Neural progenitor cell (in vitro differentiated cells): ENCODE data around the gene WBP2. TPM values are rescaled to one million over a fixed set of nuclear protein-coding genes. Genes with fewer than 3 reads are reported as not detected.

Experiments
- DNase-seq: peaks from one replicate; pipeline ENCODE4 v3.0.0-alpha.2; 2016; ENCODE audit warnings: low spot score
- H2AFZ ChIP-seq: fragments of 200-600 bp; sonication (generic); replicated peaks from 2 replicates; pipeline ENCODE4 v1.6.1; 2016; ENCODE audit warnings: antibody characterized with exemption
- H3F3A ChIP-seq: fragments of 200-600 bp; sonication (generic); 2 replicates; pipeline ENCODE4 v1.6.1; 2016; ENCODE audit warnings: antibody characterized with exemption, low read depth
- H3K27ac ChIP-seq: fragments of 200-600 bp; sonication (generic); 2 replicates; pipeline ENCODE4 v1.5.1; 2016; ENCODE audit warnings: mild to moderate bottlenecking
- H3K27me3 ChIP-seq: fragments of 200-600 bp; sonication (generic); 2 replicates; pipeline ENCODE4 v1.6.1; 2016; ENCODE audit warnings: mild to moderate bottlenecking, moderate library complexity
- H3K36me3 ChIP-seq: fragments of 200-600 bp; sonication (generic); 2 replicates; pipeline ENCODE4 v1.5.1; 2016
- H3K4me1 ChIP-seq: fragments of 200-600 bp; sonication (generic); 2 replicates; pipeline ENCODE4 v1.6.1; 2016; ENCODE audit warnings: mixed run types
- H3K4me2 ChIP-seq: fragments of 200-600 bp; sonication (generic); 2 replicates; pipeline ENCODE4 v1.6.1; 2016
- H3K4me3 ChIP-seq: fragments of 200-600 bp; sonication (generic); 2 replicates; pipeline ENCODE4 v1.5.1; 2016
- H3K79me2 ChIP-seq: fragments of 200-600 bp; sonication (generic); 2 replicates; pipeline ENCODE4 v1.6.1; 2016; ENCODE audit warnings: low read depth
- H3K9ac ChIP-seq: fragments of 200-600 bp; sonication (generic); 2 replicates; pipeline ENCODE4 v1.6.1; 2016
- H3K9me3 ChIP-seq: fragments of 200-600 bp; sonication (generic); 2 replicates; pipeline ENCODE4 v1.5.1; 2016; ENCODE audit warnings: low read depth
- H4K20me1 ChIP-seq: fragments of 200-600 bp; sonication (generic); 2 replicates; pipeline ENCODE4 v1.6.1; 2016; ENCODE audit warnings: low read depth
- H3K27ac Mint-ChIP-seq: 3 replicates; pipeline ENCODE4 v1.8.0; 2021; ENCODE audit warnings: mixed read lengths
- H3K27me3 Mint-ChIP-seq: 2 replicates; pipeline ENCODE4 v1.8.0; 2022; ENCODE audit warnings: low read depth, mild to moderate bottlenecking, inconsistent platforms, moderate library complexity, mixed read lengths; ENCODE audit not compliant: insufficient read depth
- H3K36me3 Mint-ChIP-seq: 3 replicates; pipeline ENCODE4 v1.8.0; 2021; ENCODE audit warnings: mixed read lengths
- H3K4me1 Mint-ChIP-seq: 3 replicates; pipeline ENCODE4 v1.8.0; 2021; ENCODE audit warnings: mixed read lengths
- H3K4me3 Mint-ChIP-seq: 3 replicates; pipeline ENCODE4 v1.8.0; 2021; ENCODE audit warnings: mild to moderate bottlenecking, moderate library complexity, mixed read lengths
- H3K9me3 Mint-ChIP-seq: 3 replicates; pipeline ENCODE4 v1.8.0; 2020; ENCODE audit warnings: mixed read lengths
- CTCF ChIP-seq: fragments of 200-600 bp; sonication (generic); IDR thresholded peaks from 2 replicates; pipeline ENCODE4 v1.5.1; 2017; ENCODE audit warnings: antibody characterized with exemption, mild to moderate bottlenecking
- EZH2 ChIP-seq: fragments of 200-600 bp; sonication (generic); IDR thresholded peaks from 2 replicates; pipeline ENCODE4 v1.6.1; 2017; ENCODE audit warnings: antibody characterized with exemption, mild to moderate bottlenecking, moderate library complexity
- EZH2phosphoT487 ChIP-seq: fragments of 200-600 bp; sonication (generic); IDR thresholded peaks from 2 replicates; pipeline ENCODE4 v1.6.1; 2017; ENCODE audit warnings: antibody characterized with exemption
- total RNA-seq: library from RNA; depleted of rRNA; stranded (reverse); fragments of >200 nt; gene quantifications from 2 replicates; pipeline ENCODE4 v1.2.3, GENCODE V29; 2015; ENCODE audit warnings: low replicate concordance

WBP2 gene
- total RNA-seq, 1 donor from 2014 or later, result 20.9 TPM

GRCh38 chr17:75815399-75815798 lies 39.7 kb downstream of the WBP2 start:
- Histone ChIP-seq H3K9me3 (no peaks in the 10 kb centered on the region), H3K27ac (no peak overlapping the region), H2AFZ (no peak overlapping the region), H3K4me1 (no peaks in the 10 kb centered on the region), H3K27me3 (no peaks in the 10 kb centered on the region), H3K9ac (no peak overlapping the region), H3K4me3 (no peak overlapping the region), H3F3A (no peaks in the 10 kb centered on the region), H4K20me1 (peaks cover 6% of the 10 kb centered on the region), H3K4me2 (no peak overlapping the region), H3K79me2 (no peaks in the 10 kb centered on the region), H3K36me3 (no peaks in the 10 kb centered on the region)
- H3K4me1 Mint-ChIP-seq, result no peaks in the 10 kb centered on the region
- H3K27me3 Mint-ChIP-seq, result peaks cover 4% of the 10 kb centered on the region
- H3K36me3 Mint-ChIP-seq, result peaks cover 12% of the 10 kb centered on the region
- no peak overlapping the region for H3K4me3 Mint-ChIP-seq
- no peak overlapping the region for H3K27ac Mint-ChIP-seq
- DNase-seq, result no peak
- no peaks in the 10 kb centered on the region for H3K9me3 Mint-ChIP-seq
- TF ChIP-seq CTCF (no peak), EZH2phosphoT487 (no peak), EZH2 (no peak)

- Mint-ChIP-seq H3K27ac (no peak overlapping the region), H3K9me3 (no peaks in the 10 kb centered on the region), H3K4me1 (no peaks in the 10 kb centered on the region), H3K27me3 (peaks cover 4% of the 10 kb centered on the region), H3K36me3 (peaks cover 12% of the 10 kb centered on the region), H3K4me3 (no peak overlapping the region)
- Histone ChIP-seq H3K9ac (no peak overlapping the region), H4K20me1 (peaks cover 10% of the 10 kb centered on the region), H3K4me1 (no peaks in the 10 kb centered on the region), H3K27me3 (no peaks in the 10 kb centered on the region), H3K4me2 (no peak overlapping the region), H3K36me3 (no peaks in the 10 kb centered on the region), H2AFZ (no peak overlapping the region), H3F3A (no peaks in the 10 kb centered on the region), H3K4me3 (no peak overlapping the region), H3K79me2 (no peaks in the 10 kb centered on the region), H3K27ac (no peak overlapping the region), H3K9me3 (no peaks in the 10 kb centered on the region)
- TF ChIP-seq CTCF (no peak), EZH2phosphoT487 (no peak), EZH2 (no peak)
- DNase-seq, result no peak
These were observed 40.2 kb downstream of the WBP2 start for GRCh38 chr17:75814900-75815373.

GRCh38 chr17:75814021-75814395 lies 41.1 kb downstream of the WBP2 start:
- H3K36me3 ChIP-seq, result no peaks in the 10 kb centered on the region

More at GRCh38 chr17:75814021-75814395, 41.1 kb downstream of the WBP2 start:
- Mint-ChIP-seq H3K4me1 (no peaks in the 10 kb centered on the region), H3K9me3 (no peaks in the 10 kb centered on the region), H3K36me3 (peaks cover 10% of the 10 kb centered on the region), H3K27ac (no peak overlapping the region), H3K4me3 (no peak overlapping the region), H3K27me3 (peaks cover 2% of the 10 kb centered on the region)
- H2AFZ ChIP-seq, result no peak overlapping the region
- TF ChIP-seq CTCF (no peak), EZH2phosphoT487 (no peak), EZH2 (no peak)
- peaks cover 14% of the 10 kb centered on the region for H4K20me1 ChIP-seq
- no peak overlapping the region for H3K27ac ChIP-seq
- DNase-seq, result no peak
- no peaks in the 10 kb centered on the region for H3K27me3 ChIP-seq
- H3K9ac ChIP-seq, result no peak overlapping the region
- H3K9me3 ChIP-seq, result no peaks in the 10 kb centered on the region
- H3K4me3 ChIP-seq, result no peak overlapping the region
- no peaks in the 10 kb centered on the region for H3F3A ChIP-seq
- no peaks in the 10 kb centered on the region for H3K79me2 ChIP-seq
- H3K4me1 ChIP-seq, result no peaks in the 10 kb centered on the region
- no peak overlapping the region for H3K4me2 ChIP-seq
